Activated naive CD4-positive, alpha-beta T cell treated with anti-CD3 and anti-CD28 coated beads for 36 hours (primary cell): ENCODE measurements around the gene TRPC4AP. TPM values are rescaled to one million over a fixed set of nuclear protein-coding genes. Genes with fewer than 3 reads are reported as not detected.
A peak's percentile ranks its signal among the peaks of the same experiment; 100 is the strongest.
"Not testable (repeated sequence)": the region's sequence is repeated elsewhere in the genome, so short reads cannot be mapped to it uniquely, and the experiment has no call there.

Experiments
- CTCF ChIA-PET: fragments of 350-600 bp; sonication (Branson Sonifier 250); formaldehyde crosslinking; loops from one replicate; lab custom pipeline; 2021; ENCODE audit warnings: antibody characterized with exemption; lab: Charles Lee
- DNase-seq: peaks from one replicate; pipeline ENCODE4 v3.0.0-alpha.2; 2020
- H3K27ac Mint-ChIP-seq: one replicate; pipeline ENCODE4 v1.8.0; 2021; ENCODE audit warnings: mild to moderate bottlenecking, mixed read lengths
- H3K27me3 Mint-ChIP-seq: one replicate; pipeline ENCODE4 v1.8.0; 2021; ENCODE audit warnings: low read depth, mixed read lengths
- H3K36me3 Mint-ChIP-seq: one replicate; pipeline ENCODE4 v1.8.0; 2021; ENCODE audit warnings: low read depth, mixed read lengths
- H3K4me1 Mint-ChIP-seq: one replicate; pipeline ENCODE4 v1.8.0; 2021; ENCODE audit warnings: low read depth, mixed read lengths
- H3K4me3 Mint-ChIP-seq: one replicate; pipeline ENCODE4 v1.8.0; 2021; ENCODE audit warnings: mild to moderate bottlenecking, moderate library complexity, mixed read lengths
- H3K9me3 Mint-ChIP-seq: one replicate; pipeline ENCODE4 v1.8.0; 2021; ENCODE audit warnings: mixed read lengths
- intact Hi-C: fragments of 100-400 bp; cut with micrococcal nuclease; formaldehyde crosslinking; loops from one replicate; pipeline ENCODE4 v1.15.1; 2023
- total RNA-seq, 2 experiments: library from RNA; stranded (reverse); gene quantifications; one replicate each; pipeline ENCODE4 v1.2.3, GENCODE V29; 2021

Gene TRPC4AP
- total RNA-seq, 2 experiments from 2014 or later: 49.6 to 51.7 TPM

DNA sequence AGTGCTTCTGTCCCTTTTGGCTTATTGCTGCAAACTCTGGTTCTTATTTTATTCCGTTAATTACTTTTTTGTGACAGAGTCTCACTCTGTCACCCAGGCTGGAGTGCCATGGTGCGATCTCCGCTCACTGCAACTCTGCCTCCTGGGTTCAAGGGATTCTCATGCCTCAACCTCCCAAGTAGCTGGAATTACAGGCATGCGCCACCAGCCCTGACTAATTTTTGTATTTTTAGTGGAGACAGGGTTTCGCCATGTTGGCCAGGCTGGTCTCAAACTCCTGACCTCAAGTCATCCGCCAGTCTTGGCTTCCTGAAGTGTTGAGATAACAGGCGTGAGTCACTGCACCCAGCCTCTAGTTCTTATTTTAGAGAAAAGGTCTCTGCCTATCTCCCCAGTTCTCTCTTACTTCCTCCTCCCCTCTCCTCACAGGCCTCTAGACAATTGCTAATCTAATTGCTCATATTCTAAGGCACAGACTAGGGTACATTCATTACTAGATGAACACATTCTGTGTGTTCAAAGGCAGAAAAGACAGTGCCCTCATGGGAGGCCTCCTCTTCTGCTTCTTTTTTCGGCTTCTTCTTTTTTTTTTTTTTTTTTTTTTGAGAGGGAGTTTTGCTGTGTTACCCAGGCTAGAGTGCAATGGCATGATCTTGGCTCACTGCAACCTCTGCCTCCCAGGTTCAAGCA is 27.6 kb upstream of the TRPC4AP start:
- Mint-ChIP-seq H3K36me3 (peaks cover 20% of the 10 kb centered on the region), H3K27ac (no peak overlapping the region), H3K9me3 (no peaks in the 10 kb centered on the region), H3K4me1 (peaks cover 2% of the 10 kb centered on the region), H3K27me3 (no peaks in the 10 kb centered on the region), H3K4me3 (no peak overlapping the region)
- CTCF ChIA-PET: no interaction called here
- no peak for DNase-seq
- intact Hi-C loops: no loop called here

DNA sequence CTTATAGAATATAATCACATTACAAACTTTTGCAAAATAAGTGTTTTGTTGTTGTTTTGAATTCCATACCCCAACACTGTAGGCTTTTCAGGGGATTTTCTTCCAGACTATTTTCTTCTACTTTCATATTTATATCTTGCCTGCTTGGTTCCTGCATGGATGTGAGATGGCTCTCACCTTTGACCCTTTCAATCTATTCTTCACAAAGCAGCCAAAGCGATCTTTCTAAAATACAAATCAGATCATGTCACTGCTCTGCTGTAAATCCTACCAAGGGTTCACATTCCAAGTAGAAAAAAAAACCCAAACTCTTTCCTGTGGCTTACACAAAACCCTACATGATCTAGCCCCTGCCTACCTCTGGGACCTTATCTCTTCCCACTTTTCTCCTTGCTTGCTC is 25.0 kb upstream of the TRPC4AP start:
- H3K27me3 Mint-ChIP-seq: no peaks in the 10 kb centered on the region
- H3K4me3 Mint-ChIP-seq: no peak overlapping the region
- CTCF ChIA-PET: interaction anchor here (0.6 to 2.2 kb wide), 4 partner anchors 21 to 321 kb away, joined by 3 to 6 read pairs (median 3); no protein-coding TSS in a partner anchor
- no peaks in the 10 kb centered on the region for H3K9me3 Mint-ChIP-seq
- intact Hi-C loops: no loop called here
- peaks cover 13% of the 10 kb centered on the region for H3K36me3 Mint-ChIP-seq
- peak overlapping the region; percentile 25 for H3K27ac Mint-ChIP-seq
- DNase-seq: no peak
- H3K4me1 Mint-ChIP-seq: peaks cover 2% of the 10 kb centered on the region

DNA sequence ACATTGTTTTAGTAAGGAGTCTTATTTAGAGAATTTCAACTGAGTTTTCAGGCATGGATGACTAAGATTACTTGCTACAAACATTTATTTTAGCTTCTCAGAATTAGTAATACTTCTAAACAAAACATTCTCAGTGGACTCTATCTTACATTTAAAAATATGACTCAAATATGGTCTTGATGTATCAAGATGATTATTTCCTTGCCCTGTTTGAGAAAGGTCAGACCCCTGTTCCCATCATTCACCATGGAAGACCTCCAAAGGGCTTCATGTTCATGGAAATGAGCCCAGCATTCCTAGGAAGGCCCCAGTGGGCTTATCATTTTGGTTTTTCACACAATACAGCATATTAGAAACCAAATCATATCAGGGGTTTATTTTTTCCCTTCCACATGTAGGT is 24.6 kb upstream of the TRPC4AP start:
- no peaks in the 10 kb centered on the region for H3K9me3 Mint-ChIP-seq
- no peak for DNase-seq
- intact Hi-C loops: no loop called here
- H3K27me3 Mint-ChIP-seq: no peaks in the 10 kb centered on the region
- H3K27ac Mint-ChIP-seq: peak overlapping the region; percentile 15
- no peak overlapping the region for H3K4me3 Mint-ChIP-seq
- CTCF ChIA-PET: interaction anchor here (1.0 to 2.2 kb wide), 2 partner anchors 9 to 21 kb away, joined by 4 to 6 read pairs; no protein-coding TSS in a partner anchor
- peaks cover 15% of the 10 kb centered on the region for H3K36me3 Mint-ChIP-seq
- peaks cover 2% of the 10 kb centered on the region for H3K4me1 Mint-ChIP-seq

DNA sequence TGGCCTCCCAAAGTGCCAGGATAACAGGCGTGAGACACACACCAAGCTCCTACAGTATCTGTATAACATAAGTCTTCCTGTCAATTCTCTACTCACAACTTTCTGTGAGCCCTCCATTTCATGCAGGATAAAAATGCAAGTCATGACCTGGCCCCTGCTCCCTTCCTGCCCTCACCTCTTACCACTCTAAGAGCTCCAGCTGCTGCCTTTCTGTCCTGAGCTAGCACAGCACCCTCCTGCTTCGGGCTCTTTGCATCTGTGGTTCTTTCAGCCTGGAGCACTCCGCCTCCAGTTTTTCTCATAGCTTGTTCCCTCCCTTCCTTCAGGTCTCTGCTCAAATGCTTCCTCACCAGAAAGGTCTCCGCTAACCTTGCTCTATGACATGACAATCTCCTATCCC is 23.7 kb upstream of the TRPC4AP start:
- CTCF ChIA-PET: interaction anchor here (0.5 to 2.2 kb wide), 5 partner anchors 8 to 20 kb away, joined by 3 to 6 read pairs (median 4); no protein-coding TSS in a partner anchor
- no peak overlapping the region for H3K4me3 Mint-ChIP-seq
- intact Hi-C loops: no loop called here

DNA sequence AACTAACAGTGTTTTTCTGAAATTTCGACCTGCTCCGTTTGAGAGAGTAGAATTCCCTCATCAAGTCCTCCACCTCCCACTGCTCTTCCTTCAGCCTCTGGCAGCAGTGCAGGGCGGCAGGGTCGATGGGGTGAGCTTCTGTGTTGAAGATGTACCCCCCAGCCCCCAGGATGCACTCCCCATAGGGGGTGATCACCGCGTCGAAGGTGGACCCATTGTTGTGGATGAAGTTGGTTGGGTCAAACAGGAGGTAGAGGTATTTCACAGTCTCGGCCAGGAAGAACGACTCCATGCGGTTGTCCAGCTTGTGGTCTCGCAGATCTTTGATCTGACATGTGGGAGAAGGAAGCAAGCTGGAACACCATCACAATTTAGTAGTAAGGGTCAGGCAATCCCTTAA is 23.0 kb upstream of the TRPC4AP start:
- DNase-seq: no peak
- no peaks in the 10 kb centered on the region for H3K27me3 Mint-ChIP-seq
- intact Hi-C loops: no loop called here
- no peaks in the 10 kb centered on the region for H3K9me3 Mint-ChIP-seq
- H3K4me1 Mint-ChIP-seq: peaks cover 11% of the 10 kb centered on the region
- H3K36me3 Mint-ChIP-seq: peaks cover 11% of the 10 kb centered on the region
- no peak overlapping the region for H3K4me3 Mint-ChIP-seq
- CTCF ChIA-PET: interaction anchor here (0.6 to 2.2 kb wide), 2 partner anchors 20 to 452 kb away, joined by 4 to 6 read pairs; no protein-coding TSS in a partner anchor
- H3K27ac Mint-ChIP-seq: peak overlapping the region; percentile 4

More for the DNA sequence above, 23.7 kb upstream of the TRPC4AP start:
- no peaks in the 10 kb centered on the region for H3K27me3 Mint-ChIP-seq
- peaks cover 11% of the 10 kb centered on the region for H3K36me3 Mint-ChIP-seq
- H3K9me3 Mint-ChIP-seq: no peaks in the 10 kb centered on the region
- peaks cover 7% of the 10 kb centered on the region for H3K4me1 Mint-ChIP-seq
- no peak for DNase-seq
- peak overlapping the region; percentile 15 for H3K27ac Mint-ChIP-seq

DNA sequence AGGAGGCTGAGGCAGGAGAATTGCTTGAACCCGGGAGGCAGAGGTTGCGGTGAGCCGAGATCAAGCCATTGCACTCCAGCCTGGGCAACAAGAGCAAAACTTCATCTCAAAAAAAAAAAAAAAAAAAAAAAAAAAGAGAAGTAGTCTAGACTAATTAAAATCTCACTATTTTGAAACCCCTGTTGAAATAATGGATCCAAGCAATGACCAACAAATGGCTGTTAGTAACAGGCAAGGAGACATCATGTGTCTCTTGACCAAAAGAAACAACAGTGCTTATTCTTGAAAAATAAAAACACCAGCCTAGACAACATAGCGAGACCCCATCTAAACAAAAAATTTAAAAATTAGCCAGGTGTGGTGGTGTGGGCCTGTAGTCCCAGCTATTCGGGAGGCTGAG is 19.7 kb upstream of the TRPC4AP start:
- H3K36me3 Mint-ChIP-seq: peaks cover 10% of the 10 kb centered on the region
- H3K4me3 Mint-ChIP-seq, H3K9me3 Mint-ChIP-seq, H3K27me3 Mint-ChIP-seq, DNase-seq, intact Hi-C loops, H3K27ac Mint-ChIP-seq: not testable (repeated sequence)
- peaks cover 10% of the 10 kb centered on the region for H3K4me1 Mint-ChIP-seq
- CTCF ChIA-PET: interaction anchor here (0.6 kb wide), 1 partner anchor 466 kb away, joined by 3 read pairs; no protein-coding TSS in a partner anchor

DNA sequence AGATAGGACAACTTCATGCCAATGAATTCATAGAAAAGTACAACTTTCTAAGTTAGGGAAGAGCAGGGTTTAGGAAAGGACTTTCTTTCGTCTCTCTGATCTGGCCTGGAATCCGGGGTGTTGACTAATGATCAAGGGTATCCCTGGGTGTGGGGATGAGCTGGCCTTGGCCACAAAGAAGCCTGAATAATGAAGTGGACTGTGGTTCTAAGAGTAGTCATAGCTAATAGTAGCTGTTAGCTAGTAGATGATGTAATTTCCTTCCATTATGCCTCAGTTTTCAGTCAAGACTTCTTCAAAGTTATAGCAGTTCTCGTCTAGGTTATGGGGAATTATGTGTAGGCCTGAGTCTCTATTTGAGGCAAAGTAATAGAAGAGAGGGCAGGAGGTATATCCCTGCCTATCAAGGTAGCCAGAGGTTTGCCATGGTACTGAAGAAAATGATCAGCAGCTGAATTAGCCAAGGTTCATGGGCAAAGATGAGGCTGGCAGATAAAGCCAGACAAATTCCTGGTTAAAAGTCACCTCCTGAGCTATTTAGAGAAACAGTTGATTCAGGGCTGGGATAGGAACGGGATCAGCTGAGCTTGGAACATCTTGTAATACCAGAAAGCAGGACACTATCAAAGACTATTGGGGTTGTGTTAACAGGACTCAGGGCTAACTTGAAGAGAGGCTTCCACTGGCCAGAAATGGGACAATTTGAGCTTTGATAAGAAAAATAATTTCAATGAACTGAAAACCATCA is 18.7 kb upstream of the TRPC4AP start:
- no peaks in the 10 kb centered on the region for H3K9me3 Mint-ChIP-seq
- peaks cover 10% of the 10 kb centered on the region for H3K36me3 Mint-ChIP-seq
- no peak for DNase-seq
- no peaks in the 10 kb centered on the region for H3K27me3 Mint-ChIP-seq
- H3K4me3 Mint-ChIP-seq: no peak overlapping the region
- intact Hi-C loops: no loop called here
- H3K27ac Mint-ChIP-seq: peak overlapping the region; percentile 63
- CTCF ChIA-PET: interaction anchor here (0.6 to 1.1 kb wide), 3 partner anchors 15 to 465 kb away, joined by 3 to 8 read pairs (median 4); no protein-coding TSS in a partner anchor
- H3K4me1 Mint-ChIP-seq: peaks cover 9% of the 10 kb centered on the region

DNA sequence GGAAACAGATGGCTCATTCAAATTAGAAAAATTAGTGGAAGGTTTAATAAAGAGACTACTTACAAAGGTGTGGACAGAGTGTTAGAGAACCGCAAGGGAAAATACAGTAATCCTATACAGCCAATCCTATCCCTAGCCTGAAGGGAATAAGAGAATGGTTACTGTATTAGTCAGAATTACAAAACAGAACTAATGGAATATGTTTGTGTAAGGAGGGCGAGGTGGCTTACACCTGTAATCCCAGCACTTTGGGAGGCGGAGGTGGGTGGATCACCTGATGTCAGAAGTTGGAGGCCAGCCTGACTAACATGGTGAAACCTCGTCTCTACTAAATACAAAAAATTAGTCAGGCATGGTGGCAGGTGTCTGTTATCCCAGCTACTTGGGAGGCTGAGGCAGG is 16.3 kb upstream of the TRPC4AP start:
- intact Hi-C loops: no loop called here
- CTCF ChIA-PET: no interaction called here
- no peaks in the 10 kb centered on the region for H3K9me3 Mint-ChIP-seq

DNA sequence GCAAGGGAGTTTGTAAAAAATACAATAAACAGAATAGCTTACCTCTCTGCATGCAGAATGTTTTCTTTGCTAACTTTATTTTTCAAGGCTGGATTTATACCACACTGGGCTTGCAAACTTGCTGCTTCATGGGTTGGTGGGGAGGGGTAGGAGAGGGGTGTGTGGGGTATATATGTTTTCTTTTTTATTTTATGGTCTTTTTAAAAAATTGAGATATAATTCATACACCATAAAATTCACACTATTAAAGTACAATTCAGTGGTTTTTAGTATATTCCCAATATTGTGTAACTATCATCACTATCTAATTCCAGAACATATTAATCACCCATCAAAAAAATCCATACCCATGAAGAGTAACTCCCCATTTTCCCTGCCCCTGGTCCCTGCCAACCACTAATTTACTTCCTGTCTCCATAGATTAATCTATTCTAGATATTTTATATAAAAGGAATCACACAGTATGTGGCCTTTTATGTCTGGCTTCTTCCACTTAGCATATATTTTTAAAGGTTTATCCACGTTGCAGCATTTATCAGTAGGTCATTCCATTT is 14.3 kb upstream of the TRPC4AP start:
- CTCF ChIA-PET: interaction anchor here (2.6 kb wide), 1 partner anchor 11 kb away, joined by 16 read pairs; no protein-coding TSS in a partner anchor
- H3K9me3 Mint-ChIP-seq: no peaks in the 10 kb centered on the region
- no peak overlapping the region for H3K27ac Mint-ChIP-seq

More for the DNA sequence above, 16.3 kb upstream of the TRPC4AP start:
- H3K27ac Mint-ChIP-seq: no peak overlapping the region
- H3K36me3 Mint-ChIP-seq: peaks cover 9% of the 10 kb centered on the region
- no peak for DNase-seq
- H3K4me1 Mint-ChIP-seq: peaks cover 9% of the 10 kb centered on the region
- no peaks in the 10 kb centered on the region for H3K27me3 Mint-ChIP-seq
- H3K4me3 Mint-ChIP-seq: no peak overlapping the region

DNA sequence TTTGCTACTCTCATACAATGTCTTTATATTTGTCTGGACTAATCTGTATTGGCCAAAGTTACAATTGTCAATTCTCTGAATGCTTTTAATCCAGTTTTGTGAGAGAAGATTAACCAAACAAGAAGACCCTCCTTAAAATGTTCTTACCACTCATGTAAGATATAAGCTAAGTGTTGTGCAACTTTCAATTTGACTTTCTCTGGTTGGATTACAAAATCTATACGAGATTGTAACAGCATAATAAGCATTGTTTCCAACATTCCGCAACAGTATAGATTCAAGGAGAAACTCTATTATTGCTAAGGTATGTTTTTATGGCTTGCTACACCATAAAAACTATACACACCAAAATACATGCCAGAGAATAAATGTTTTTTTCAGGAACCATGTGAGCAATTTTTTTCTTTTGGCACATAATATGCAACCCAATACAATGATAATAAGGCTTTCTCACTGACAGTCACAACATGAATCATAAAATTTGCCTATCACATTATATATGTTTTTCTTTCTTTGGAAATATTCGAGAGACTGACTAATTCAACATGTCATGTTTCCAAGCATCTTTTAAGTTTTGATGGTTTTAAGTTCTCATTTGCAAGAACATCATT is 12.2 kb upstream of the TRPC4AP start:
- intact Hi-C loops: no loop called here
- Mint-ChIP-seq H3K9me3 (no peaks in the 10 kb centered on the region), H3K27ac (no peak overlapping the region), H3K4me1 (no peaks in the 10 kb centered on the region), H3K27me3 (peaks cover 3% of the 10 kb centered on the region), H3K36me3 (no peaks in the 10 kb centered on the region), H3K4me3 (no peak overlapping the region)
- DNase-seq: no peak
- CTCF ChIA-PET: interaction anchor here (1.1 kb wide), 1 partner anchor 8 kb away, joined by 3 read pairs; no protein-coding TSS in a partner anchor

More for the DNA sequence above, 14.3 kb upstream of the TRPC4AP start:
- intact Hi-C loops: no loop called here
- no peaks in the 10 kb centered on the region for H3K27me3 Mint-ChIP-seq
- H3K4me1 Mint-ChIP-seq: peaks cover 9% of the 10 kb centered on the region
- peaks cover 6% of the 10 kb centered on the region for H3K36me3 Mint-ChIP-seq
- no peak overlapping the region for H3K4me3 Mint-ChIP-seq
- DNase-seq: no peak

DNA sequence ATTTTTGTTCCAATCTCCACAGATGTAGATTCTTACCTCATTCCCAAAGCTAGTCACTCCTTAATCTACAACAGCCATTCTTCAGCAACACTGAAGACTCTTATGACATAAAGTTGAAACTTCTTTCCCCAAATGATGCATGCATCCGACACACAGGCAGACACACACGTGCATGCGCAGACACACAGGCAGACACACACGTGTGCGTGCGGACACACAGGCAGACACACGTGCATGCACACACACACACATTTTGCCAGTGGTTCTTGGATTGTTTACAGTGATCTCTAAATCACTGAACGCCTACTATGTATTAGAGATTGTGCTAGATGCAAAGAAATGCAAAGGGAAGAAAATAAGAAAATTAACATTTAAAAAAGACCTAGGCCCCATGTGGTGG is 9.0 kb upstream of the TRPC4AP start:
- no peaks in the 10 kb centered on the region for H3K4me1 Mint-ChIP-seq
- no peak for DNase-seq
- H3K4me3 Mint-ChIP-seq: no peak overlapping the region
- H3K27me3 Mint-ChIP-seq: peaks cover 3% of the 10 kb centered on the region
- intact Hi-C loops: no loop called here
- no peak overlapping the region for H3K27ac Mint-ChIP-seq
- CTCF ChIA-PET: no interaction called here
- no peaks in the 10 kb centered on the region for H3K36me3 Mint-ChIP-seq
- no peaks in the 10 kb centered on the region for H3K9me3 Mint-ChIP-seq
